Retinal pigment epithelial cell (primary cell): Measurements from ENCODE around the gene KAT7.

Experiments
- DNase-seq: peaks from one replicate; pipeline ENCODE4 v3.0.0-alpha.2; 2010; ENCODE audit warnings: low read depth
- H3K4me3 ChIP-seq: 2 replicates; pipeline ENCODE4 v1.5.1; 2011; ENCODE audit warnings: mild to moderate bottlenecking, low read length, control low read depth, moderate library complexity
- TF ChIP-seq, protein P1 (sequence below): conservative IDR thresholded peaks from 2 replicates; pipeline ENCODE4 v1.5.1; 2011; ENCODE audit warnings: low read depth, low read length, control low read depth, inconsistent platforms

Gene KAT7

DNA sequence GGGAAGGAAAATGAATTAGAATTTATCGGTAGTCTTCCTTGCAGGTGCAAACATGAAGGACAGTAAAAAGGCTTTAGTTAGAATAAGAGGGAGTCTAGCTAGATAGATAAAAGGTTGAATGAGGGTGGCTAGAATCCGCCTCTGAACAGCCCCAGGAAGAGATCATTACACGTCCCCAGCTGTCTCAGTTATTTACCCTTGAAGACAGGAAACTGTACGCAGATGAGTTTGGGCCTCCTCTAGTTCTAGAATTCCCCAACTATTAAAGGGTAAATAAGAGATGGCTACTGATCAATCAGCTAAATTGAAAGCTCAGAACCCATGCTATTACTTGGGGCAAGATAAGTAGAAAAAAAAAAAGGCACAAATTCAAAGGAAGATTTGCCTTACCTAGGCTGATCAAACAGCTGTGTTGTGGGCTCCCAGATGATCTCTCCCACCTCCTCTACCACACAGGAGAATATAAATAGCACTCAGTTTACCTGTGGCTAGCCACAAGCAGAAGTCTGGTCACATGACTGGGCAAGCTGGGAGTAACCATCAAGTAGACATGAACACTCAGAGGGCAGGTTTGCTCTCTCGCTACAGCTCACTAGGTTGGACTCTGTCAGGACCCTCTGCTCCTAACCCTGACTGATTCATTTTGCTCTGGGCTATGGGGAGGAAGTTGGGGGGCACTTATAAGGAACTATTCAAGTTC lies 41.5 kb upstream of the KAT7 start:
- no peak overlapping the region for H3K4me3 ChIP-seq
- DNase-seq: no peak
- TF ChIP-seq, protein P1, sequence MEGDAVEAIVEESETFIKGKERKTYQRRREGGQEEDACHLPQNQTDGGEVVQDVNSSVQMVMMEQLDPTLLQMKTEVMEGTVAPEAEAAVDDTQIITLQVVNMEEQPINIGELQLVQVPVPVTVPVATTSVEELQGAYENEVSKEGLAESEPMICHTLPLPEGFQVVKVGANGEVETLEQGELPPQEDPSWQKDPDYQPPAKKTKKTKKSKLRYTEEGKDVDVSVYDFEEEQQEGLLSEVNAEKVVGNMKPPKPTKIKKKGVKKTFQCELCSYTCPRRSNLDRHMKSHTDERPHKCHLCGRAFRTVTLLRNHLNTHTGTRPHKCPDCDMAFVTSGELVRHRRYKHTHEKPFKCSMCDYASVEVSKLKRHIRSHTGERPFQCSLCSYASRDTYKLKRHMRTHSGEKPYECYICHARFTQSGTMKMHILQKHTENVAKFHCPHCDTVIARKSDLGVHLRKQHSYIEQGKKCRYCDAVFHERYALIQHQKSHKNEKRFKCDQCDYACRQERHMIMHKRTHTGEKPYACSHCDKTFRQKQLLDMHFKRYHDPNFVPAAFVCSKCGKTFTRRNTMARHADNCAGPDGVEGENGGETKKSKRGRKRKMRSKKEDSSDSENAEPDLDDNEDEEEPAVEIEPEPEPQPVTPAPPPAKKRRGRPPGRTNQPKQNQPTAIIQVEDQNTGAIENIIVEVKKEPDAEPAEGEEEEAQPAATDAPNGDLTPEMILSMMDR: no peak

DNA sequence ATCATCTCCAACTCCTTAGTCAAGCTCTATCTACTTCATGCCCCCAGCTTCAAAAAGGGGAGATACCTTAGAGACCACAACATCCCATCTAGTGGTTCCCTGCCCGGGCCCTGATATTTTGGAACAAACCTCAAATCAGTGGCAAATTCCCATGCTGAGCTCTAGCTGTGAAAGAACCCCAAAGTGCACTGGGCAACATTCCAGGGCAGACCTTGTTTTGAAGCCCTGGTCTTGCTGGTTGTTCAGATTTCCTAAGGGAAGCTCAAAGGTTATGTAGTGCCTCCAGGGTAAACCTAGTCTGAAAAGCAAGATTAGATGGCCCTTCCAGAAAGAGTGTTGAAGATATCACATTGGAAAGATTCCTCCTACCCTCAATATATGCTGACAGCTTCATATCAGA lies 40.8 kb upstream of the KAT7 start:
- no peak for DNase-seq
- no peak overlapping the region for H3K4me3 ChIP-seq
- TF ChIP-seq, protein P1: no peak

DNA sequence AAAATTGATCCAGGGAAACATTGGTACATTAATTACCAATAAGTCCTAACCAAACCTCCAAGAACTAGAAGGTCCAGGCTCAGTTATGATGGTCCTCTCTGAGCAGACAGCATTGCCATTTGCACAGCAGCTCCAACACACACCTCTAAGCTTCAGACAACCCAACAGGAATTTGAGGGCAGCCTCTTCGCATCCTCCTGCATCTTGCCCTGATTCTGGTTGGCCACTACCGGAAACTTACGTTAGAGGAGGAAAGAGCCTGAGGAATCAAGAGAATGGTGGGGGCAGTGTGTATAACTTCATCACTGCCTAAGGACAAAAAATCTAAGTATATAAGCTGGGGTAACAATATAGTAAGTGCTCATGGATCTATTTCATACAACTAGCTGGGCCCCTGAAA lies 40.3 kb upstream of the KAT7 start:
- H3K4me3 ChIP-seq: no peak overlapping the region

DNA sequence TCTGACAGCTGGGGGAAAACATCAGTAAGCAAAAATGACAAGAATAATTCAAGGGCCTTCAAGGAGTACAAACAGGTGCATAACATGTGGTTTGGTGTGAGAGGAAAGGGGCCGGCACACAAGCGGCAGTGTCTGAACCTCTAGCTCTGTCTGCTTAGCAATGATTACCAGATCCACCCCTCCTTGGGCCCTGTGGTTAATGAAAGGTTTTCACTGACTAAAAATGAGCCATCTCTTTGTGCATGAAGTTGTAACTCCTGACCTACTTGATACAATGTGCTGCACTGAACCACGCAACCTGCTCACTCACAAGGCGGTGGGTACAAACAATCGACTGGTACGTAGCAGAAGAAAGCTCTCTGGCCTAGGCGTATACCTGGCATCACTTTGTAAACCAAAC lies 39.7 kb upstream of the KAT7 start:
- no peak for DNase-seq
- H3K4me3 ChIP-seq: no peak overlapping the region
- TF ChIP-seq, protein P1: no peak

More for the DNA sequence above, 40.3 kb upstream of the KAT7 start:
- TF ChIP-seq, protein P1: no peak
- DNase-seq: no peak

DNA sequence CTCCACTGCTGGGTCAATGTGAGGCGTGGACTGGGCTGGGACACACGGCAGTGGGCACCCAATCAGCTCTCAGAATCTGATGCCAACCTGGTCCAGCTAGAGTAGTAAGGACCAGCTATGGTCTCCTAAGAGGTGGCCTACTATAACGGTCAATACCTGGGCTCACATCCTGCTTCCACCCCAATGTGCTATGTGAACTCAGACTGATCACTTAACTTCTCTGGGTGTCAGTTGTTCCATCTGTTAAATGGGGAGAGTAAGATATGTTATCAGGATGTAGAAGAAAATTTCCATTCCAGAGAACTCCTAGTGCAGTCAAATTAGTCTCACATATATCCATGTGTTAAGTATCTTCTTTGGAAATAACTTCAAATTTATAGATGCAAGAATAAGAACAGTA lies 38.8 kb upstream of the KAT7 start:
- no peak for DNase-seq
- H3K4me3 ChIP-seq: no peak overlapping the region
- TF ChIP-seq, protein P1: no peak

DNA sequence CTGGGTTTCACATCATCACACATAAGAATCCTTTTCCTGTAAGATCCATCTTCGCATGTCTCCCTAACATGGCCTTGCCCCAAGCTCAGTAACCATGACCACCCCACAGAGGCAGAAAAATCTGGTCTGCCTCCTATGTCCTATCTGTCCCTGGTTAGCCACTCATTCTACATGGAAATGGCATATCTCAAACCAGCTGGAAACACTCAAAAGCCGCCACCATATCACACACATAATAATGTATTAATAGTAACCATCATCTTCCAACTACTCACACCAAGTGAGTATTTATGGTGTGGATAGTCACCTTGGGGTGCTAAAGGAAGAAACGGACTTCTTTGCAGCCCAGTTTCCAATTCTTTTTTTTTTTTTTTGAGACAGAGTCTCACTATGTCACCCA lies 36.0 kb upstream of the KAT7 start:
- TF ChIP-seq, protein P1: no peak
- H3K4me3 ChIP-seq: no peak overlapping the region
- no peak for DNase-seq

DNA sequence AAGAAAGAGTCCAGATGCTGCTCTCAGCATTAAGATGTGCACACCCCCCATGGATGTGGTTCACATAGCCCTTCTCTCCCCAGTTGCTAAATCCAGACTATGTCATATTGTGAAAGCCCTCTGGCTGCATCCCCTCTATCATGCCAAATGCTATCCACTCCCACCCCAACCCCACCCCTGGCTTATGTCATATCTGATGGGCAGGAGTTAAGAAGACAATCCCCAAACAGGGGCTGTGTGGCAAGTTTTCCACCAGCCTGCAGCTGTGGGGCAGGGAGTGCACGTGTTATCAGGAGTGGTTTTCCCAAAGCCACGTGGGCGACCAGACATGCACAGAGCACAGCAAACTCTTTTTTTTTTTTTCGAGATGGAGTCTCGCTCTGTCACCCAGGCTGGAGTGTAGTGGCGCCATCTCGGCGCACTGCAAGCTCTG lies 34.5 kb upstream of the KAT7 start:
- no peak for DNase-seq
- TF ChIP-seq, protein P1: no peak

More for the DNA sequence above, 34.5 kb upstream of the KAT7 start:
- H3K4me3 ChIP-seq: no peak overlapping the region
